Measurements from ENCODE around the gene STEAP1B. TPM values are rescaled to one million over a fixed set of nuclear protein-coding genes. Genes with fewer than 3 reads are reported as not detected.

The STEAP1B gene
- total RNA-seq, 1 donor, result 31.8 TPM

DNA sequence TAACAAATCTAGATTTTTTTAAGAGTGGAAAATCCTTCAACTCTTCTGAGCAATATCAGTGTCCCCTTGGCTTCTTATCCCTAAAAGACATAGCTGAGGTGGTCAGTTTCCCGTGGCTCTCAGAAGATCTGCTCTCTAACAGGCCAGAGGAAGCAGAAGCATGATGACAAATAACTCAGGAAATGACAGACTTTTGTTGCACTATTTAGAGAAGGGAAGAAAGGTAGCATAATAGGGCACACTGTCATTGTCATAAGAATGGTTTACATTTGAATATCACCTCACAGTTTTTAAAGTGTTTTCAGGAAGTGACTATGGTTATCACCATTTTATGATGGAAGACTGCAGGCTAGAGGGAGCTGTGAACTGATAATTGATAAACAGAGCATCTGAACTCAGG lies 109.5 kb downstream of the STEAP1B start:
- Histone ChIP-seq H3K4me2 (ENCODE audit: insufficient read depth, low read length) (no peak overlapping the region), H2AFZ (ENCODE audit: low read length) (no peak overlapping the region), H3K4me1 (ENCODE audit: insufficient read depth, low read length) (peaks cover 15% of the 10 kb centered on the region), H3K27me3 (ENCODE audit: insufficient read depth, low read length) (no peaks in the 10 kb centered on the region), H3K9me3 (ENCODE audit: low read depth, low read length) (no peaks in the 10 kb centered on the region), H3K79me2 (ENCODE audit: insufficient read depth, low read length) (no peaks in the 10 kb centered on the region), H4K20me1 (ENCODE audit: insufficient read depth, low read length) (no peaks in the 10 kb centered on the region), H3K4me3 (ENCODE audit: insufficient read depth, low read length) (no peak overlapping the region), H3K36me3 (ENCODE audit: insufficient read depth, low read length) (no peaks in the 10 kb centered on the region), H3K27ac (ENCODE audit: low read depth, low read length) (no peak overlapping the region)
- no peak for TF ChIP-seq CTCF (IDR thresholded peaks at IDR 0.05; ENCODE audit: extremely low read depth, low read depth, low read length)
- no peak for DNase-seq (ENCODE audit: insufficient read length, low spot score, missing footprints)

GRCh38 chr7:22389892-22390291 lies 110.1 kb downstream of the STEAP1B start:
- Histone ChIP-seq H3K27ac (ENCODE audit: low read depth, low read length) (no peak overlapping the region), H3K4me1 (ENCODE audit: insufficient read depth, low read length) (peaks cover 15% of the 10 kb centered on the region), H3K9me3 (ENCODE audit: low read depth, low read length) (no peaks in the 10 kb centered on the region), H2AFZ (ENCODE audit: low read length) (no peak overlapping the region), H3K27me3 (ENCODE audit: insufficient read depth, low read length) (no peaks in the 10 kb centered on the region), H3K4me3 (ENCODE audit: insufficient read depth, low read length) (no peak overlapping the region), H4K20me1 (ENCODE audit: insufficient read depth, low read length) (no peaks in the 10 kb centered on the region), H3K79me2 (ENCODE audit: insufficient read depth, low read length) (no peaks in the 10 kb centered on the region), H3K36me3 (ENCODE audit: insufficient read depth, low read length) (no peaks in the 10 kb centered on the region), H3K4me2 (ENCODE audit: insufficient read depth, low read length) (no peak overlapping the region)
- DNase-seq (ENCODE audit: insufficient read length, low spot score, missing footprints), result no peak
- TF ChIP-seq CTCF (IDR thresholded peaks at IDR 0.05; ENCODE audit: extremely low read depth, low read depth, low read length), result no peak

DNA sequence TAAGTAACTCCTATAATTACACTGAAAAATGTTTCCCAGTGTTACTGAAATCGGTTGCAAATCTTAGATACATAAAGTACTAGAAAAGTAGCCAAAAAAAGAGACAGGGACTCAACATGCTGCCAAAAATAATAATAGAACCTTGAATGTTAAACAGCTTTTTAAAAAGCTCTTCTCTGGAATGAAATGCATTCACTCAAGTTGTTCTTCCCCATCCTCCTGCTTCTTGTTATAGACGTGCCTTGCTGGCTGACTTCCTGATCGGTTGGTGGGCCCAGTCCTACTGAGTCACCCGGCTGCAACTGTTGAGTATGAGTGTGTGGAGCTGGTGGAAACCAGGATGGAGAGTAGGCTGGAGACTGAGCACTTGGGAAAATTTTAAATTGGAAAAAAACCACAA lies 112.4 kb downstream of the STEAP1B start:
- H3K4me1 ChIP-seq (ENCODE audit: insufficient read depth, low read length), result peaks cover 9% of the 10 kb centered on the region
- no peaks in the 10 kb centered on the region for H3K9me3 ChIP-seq (ENCODE audit: low read depth, low read length)
- no peak overlapping the region for H2AFZ ChIP-seq (ENCODE audit: low read length)
- H3K4me2 ChIP-seq (ENCODE audit: insufficient read depth, low read length), result peak overlapping the region; percentile 50
- H3K79me2 ChIP-seq (ENCODE audit: insufficient read depth, low read length), result no peaks in the 10 kb centered on the region
- no peaks in the 10 kb centered on the region for H3K36me3 ChIP-seq (ENCODE audit: insufficient read depth, low read length)
- H3K27ac ChIP-seq (ENCODE audit: low read depth, low read length), result no peak overlapping the region
- no peaks in the 10 kb centered on the region for H3K27me3 ChIP-seq (ENCODE audit: insufficient read depth, low read length)
- no peaks in the 10 kb centered on the region for H4K20me1 ChIP-seq (ENCODE audit: insufficient read depth, low read length)
- TF ChIP-seq CTCF (IDR thresholded peaks at IDR 0.05; ENCODE audit: extremely low read depth, low read depth, low read length), result no peak
- DNase-seq (ENCODE audit: insufficient read length, low spot score, missing footprints), result peak; percentile 84
- no peak overlapping the region for H3K4me3 ChIP-seq (ENCODE audit: insufficient read depth, low read length)

GRCh38 chr7:22386865-22387264 lies 113.1 kb downstream of the STEAP1B start:
- Histone ChIP-seq H3K79me2 (ENCODE audit: insufficient read depth, low read length) (no peaks in the 10 kb centered on the region), H3K27me3 (ENCODE audit: insufficient read depth, low read length) (no peaks in the 10 kb centered on the region), H4K20me1 (ENCODE audit: insufficient read depth, low read length) (no peaks in the 10 kb centered on the region), H2AFZ (ENCODE audit: low read length) (no peak overlapping the region), H3K4me1 (ENCODE audit: insufficient read depth, low read length) (peaks cover 9% of the 10 kb centered on the region), H3K36me3 (ENCODE audit: insufficient read depth, low read length) (no peaks in the 10 kb centered on the region), H3K27ac (ENCODE audit: low read depth, low read length) (no peak overlapping the region), H3K4me3 (ENCODE audit: insufficient read depth, low read length) (no peak overlapping the region), H3K4me2 (ENCODE audit: insufficient read depth, low read length) (no peak overlapping the region), H3K9me3 (ENCODE audit: low read depth, low read length) (no peaks in the 10 kb centered on the region)
- TF ChIP-seq CTCF (IDR thresholded peaks at IDR 0.05; ENCODE audit: extremely low read depth, low read depth, low read length), result no peak
- DNase-seq (ENCODE audit: insufficient read length, low spot score, missing footprints), result no peak
